ENCODE results near the gene BRPF1.

Gene BRPF1

GRCh38 chr3:9732080-9732739 lies 675 bp downstream of the BRPF1 start:
- DNase-seq: peak in 1 of 56 donors; percentile 24

GRCh38 chr3:9732740-9733115 lies 1.2 kb downstream of the BRPF1 start:
- no peak for DNase-seq

- DNase-seq: peak in 30 of 56 donors; percentile 11 to 78 (median 50)
These were observed 5.3 kb downstream of the BRPF1 start for GRCh38 chr3:9736831-9737230.

- no peak for DNase-seq
These were observed 7.6 kb downstream of the BRPF1 start for GRCh38 chr3:9739181-9739580.

DNA sequence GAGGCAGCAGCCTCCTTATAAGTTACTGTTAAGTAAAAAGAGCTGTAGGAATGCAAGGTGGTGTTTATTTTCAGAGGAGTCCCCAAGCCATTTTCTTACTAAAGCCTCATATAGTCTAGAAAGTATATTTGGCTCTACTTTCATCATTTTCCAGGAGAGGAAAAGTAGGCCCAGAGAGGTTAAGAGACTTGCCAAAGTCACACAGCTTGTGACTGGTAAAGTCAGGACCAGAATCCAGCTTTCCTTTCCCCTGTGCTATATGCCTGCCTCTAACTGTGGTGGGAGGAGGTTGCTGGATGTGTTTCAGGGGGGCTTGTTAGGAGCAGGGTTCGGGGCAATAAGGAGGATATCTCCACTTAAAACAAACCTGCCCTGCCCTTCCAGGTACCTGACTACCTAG lies 11.0 kb downstream of the BRPF1 start:
- DNase-seq: no peak

DNA sequence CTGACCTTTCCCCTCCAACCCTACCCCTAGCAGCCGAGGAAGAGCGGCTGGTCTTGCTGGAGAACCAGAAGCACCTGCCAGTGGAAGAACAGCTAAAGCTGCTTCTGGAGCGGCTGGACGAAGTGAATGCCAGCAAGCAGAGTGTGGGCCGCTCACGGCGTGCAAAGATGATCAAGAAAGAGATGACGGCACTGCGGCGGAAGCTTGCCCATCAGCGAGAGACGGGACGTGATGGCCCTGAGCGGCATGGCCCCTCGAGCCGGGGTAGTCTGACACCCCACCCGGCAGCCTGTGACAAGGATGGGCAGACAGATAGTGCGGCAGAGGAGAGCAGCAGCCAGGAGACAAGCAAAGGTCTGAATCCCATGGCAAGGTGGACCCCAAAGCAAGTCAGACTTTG lies 12.0 kb downstream of the BRPF1 start:
- DNase-seq: no peak

DNA sequence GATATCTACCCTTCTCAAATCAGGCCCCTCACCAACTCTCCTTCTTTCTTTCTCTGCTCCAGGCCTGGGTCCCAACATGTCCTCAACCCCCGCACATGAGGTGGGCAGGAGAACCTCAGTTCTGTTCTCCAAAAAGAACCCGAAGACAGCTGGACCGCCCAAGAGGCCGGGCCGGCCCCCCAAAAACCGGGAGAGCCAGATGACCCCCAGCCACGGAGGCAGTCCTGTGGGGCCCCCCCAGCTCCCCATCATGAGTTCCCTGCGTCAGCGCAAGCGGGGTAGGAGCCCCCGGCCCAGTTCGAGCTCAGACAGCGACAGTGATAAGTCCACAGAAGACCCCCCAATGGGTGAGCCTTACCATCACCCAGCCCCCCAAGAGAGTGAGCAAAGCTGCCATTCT lies 12.6 kb downstream of the BRPF1 start:
- DNase-seq: no peak

DNA sequence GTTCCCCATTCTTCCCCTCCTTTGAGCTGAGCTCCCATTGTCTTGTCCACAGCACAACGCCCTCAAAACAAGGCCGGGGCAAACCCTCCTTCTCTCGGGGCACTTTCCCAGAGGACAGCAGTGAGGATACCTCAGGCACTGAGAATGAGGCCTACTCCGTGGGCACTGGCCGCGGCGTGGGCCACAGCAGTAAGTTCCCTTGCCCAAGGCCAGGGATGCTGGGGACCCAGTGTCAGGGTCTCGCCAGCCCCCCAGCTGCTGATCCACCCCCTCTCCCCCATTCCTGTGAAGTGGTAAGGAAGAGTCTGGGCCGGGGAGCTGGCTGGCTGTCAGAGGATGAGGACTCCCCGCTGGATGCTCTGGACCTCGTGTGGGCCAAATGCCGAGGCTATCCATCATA lies 14.0 kb downstream of the BRPF1 start:
- DNase-seq: no peak

DNA sequence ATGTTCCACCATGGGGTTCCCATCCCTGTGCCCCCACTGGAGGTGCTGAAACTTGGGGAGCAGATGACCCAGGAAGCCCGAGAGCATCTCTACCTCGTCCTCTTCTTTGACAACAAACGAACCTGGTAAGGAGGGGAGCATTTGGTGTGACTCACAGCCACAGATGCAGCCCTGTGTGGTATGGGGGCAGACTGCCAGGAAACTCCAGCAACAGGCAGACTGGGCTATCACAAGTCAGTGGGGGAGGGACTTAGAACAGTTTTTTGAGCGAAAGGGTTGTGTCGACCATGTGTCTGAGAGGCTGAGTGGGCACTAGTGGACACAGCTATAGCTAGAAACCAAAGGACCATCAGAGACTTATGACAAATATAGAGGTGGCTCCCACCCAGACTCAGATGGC lies 14.8 kb downstream of the BRPF1 start:
- no peak for DNase-seq

GRCh38 chr3:9747267-9747666 lies 15.7 kb downstream of the BRPF1 start:
- no peak for DNase-seq

DNA sequence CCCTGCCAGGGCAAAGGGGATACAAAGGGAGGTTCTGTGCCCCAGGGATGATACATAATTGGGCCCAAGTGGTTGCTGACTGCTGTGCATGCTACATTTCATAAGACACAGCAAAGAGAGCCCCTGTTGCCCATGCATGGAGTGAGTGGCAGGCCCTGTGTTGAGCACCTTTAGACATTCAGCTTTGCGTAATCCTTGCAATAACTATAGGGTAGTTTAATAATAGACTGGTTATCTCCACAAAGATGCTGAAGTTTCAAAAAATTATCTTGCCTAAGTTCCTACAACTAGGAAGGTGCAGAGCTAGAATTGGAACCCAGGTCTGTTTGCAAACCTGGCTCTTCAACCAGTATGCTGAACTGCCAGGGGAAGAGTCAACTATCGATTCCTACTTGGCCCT lies 16.5 kb downstream of the BRPF1 start:
- DNase-seq: no peak

- no peak for DNase-seq
These were observed 17.7 kb downstream of the BRPF1 start for GRCh38 chr3:9749296-9749644.

DNA sequence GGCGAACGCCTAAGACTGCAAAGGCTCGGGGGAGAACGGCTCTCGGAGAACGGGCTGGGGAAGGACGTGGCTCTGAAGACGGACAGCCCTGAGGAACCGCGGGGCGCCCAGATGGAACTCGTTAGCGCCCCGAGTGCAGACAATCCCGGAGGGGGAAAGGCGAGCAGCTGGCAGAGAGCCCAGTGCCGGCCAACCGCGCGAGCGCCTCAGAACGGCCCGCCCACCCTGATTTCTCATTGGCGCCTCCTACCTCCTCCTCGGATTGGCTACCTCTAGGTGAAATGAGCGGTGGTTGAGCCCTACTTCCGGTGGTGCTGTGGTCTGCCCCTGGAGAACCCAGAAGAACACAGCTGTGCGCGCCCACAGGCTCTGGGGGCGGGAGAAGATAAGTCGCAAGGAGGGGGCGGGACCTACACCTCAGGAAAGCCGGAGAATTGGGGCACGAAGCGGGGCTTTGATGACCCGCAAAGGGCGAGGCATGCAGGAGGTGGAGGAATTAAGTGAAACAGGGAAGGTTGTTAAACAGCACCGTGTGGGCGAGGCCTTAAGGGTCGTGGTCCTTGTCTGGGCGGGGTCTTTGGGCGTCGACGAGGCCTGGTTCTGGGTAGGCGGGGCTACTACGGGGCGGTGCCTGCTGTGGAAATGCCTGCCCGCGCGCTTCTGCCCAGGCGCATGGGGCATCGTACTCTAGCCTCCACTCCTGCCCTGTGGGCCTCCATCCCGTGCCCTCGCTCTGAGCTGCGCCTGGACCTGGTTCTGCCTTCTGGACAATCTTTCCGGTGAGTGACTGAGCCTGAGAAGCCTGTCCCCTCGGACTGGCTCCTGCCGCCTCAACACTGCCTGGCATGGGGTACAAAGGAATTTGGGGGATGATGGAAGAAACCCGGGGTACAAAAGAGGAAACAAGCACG lies 18.4 kb downstream of the BRPF1 start, which contains the start of gene OGG1:
OGG1 (plus strand) TSS at position 308 of the 911 bp plus-strand sequence; CDS start at position 643, 335 bp downstream.
- peak; percentile 57 to 98 (median 94) for DNase-seq

GRCh38 chr3:9750556-9751411 lies 19.2 kb downstream of the BRPF1 start:
- no peak for DNase-seq

GRCh38 chr3:9754678-9755077 lies 23.1 kb downstream of the BRPF1 start:
- no peak for DNase-seq

DNA sequence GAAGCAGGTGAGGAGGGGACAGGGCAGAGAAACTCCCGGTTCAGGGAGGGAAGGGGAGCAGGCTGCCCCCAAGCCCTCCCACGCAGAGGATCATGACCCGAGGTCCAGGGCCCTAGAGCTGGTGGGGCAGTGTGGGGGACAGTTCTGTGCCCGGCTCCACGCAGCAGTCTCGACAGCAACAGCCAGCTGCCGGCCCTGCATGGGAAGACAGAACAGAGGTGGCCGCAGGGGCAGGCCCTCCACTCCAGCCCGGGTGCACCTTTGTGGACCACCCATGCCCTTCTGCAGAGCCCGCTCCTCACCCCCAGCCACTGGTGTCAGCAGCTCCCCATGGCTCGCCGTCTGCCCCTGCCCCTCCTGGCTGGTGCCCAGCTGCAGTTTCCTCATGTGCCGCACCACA lies 25.9 kb downstream of the BRPF1 start:
- peak in 1 of 56 donors; percentile 24 for DNase-seq

DNA sequence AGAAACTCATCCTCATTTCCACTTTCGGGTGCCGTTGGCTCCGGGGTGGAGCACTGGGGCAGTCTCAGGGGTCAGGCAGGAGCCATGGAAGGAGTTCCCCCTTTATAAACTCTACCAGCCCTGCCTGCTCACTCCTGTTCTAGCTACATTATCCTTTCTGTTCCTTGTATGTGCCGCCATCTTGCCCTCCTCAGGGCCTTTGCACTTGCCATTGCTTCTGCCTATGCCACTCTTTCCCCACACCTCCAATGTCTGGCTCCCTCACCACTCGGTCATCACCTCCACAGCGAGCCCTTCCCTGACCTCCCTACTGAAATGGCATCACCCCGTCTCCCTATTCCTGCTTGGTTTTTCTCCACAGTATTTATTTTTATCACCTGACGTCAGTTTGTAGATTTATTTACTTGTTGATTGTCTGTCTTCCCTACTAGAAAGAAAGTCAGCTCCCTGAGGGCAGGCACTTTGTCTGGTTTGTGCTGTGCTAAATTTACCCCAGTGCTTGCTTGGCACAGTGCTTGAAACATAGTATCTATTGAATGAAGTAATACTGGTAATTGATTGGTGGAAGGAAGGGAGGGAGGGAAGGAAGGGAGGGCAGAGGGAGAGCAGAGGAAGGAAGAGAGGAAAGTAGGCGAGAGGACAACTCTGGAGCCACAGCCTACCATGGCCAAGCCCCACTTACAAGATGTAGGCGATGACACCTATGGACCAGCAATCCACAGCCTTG lies 29.4 kb downstream of the BRPF1 start:
- DNase-seq: no peak

- DNase-seq: no peak
These were observed 30.4 kb downstream of the BRPF1 start for GRCh38 chr3:9761919-9762318.

- DNase-seq: no peak
These were observed 31.3 kb downstream of the BRPF1 start for GRCh38 chr3:9762871-9763270.

GRCh38 chr3:9765865-9766264 lies 34.3 kb downstream of the BRPF1 start:
- DNase-seq: no peak

DNA sequence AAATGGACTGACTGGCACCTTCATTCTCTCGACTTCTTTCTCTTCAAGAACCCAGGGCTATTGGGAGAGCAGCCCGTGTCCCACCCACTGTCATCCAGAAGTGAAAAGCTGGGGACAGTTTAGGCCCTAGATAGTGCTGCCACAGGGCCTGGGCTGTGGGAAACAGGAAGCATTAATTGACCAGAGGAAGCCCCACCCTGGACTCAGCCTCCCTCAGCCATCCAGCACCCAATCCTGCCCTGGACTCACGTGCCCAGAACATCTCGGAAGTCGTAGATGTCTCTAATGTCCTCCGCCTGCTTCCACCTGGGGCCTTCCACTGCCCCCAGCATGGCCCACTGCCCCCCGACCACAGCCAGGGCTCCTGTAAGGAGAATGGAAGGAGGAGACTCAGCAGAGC lies 35.9 kb downstream of the BRPF1 start:
- DNase-seq: no peak

Measured in nucleus accumbens (tissue), 56 donors.